GM12878 (cell line): ENCODE measurements around the gene CTNNA1.

ENCODE experiments used
- ATF2 ChIP-seq: IDR thresholded peaks from 2 replicates; pipeline ENCODE4 v1.6.1; 2012; ENCODE audit warnings: low read length, inconsistent platforms
- DPF2 ChIP-seq: fragments of 450-650 bp; IDR thresholded peaks from 2 replicates; pipeline ENCODE4 v1.6.1; 2017; ENCODE audit warnings: mild to moderate bottlenecking
- E2F4 ChIP-seq: IDR thresholded peaks from 2 replicates; pipeline ENCODE4 v1.6.1; 2012; ENCODE audit warnings: low read depth, low read length, improper control_type of control experiment
- ELK1 ChIP-seq: IDR thresholded peaks from 2 replicates; pipeline ENCODE4 v1.6.1; 2012; ENCODE audit warnings: low read depth, low read length, improper control_type of control experiment
- EP300 ChIP-seq, 2 experiments: fragments of 150-350 bp in 1 of 2; IDR thresholded peaks; 2 replicates each; pipeline ENCODE4 v1.6.1; 2011 to 2012; ENCODE audit warnings: low read depth in 2 of 2, low read length in 2 of 2, borderline replicate concordance in 1 of 2, improper control_type of control experiment in 1 of 2, inconsistent platforms in 1 of 2; ENCODE audit not compliant: control insufficient read depth in 1 of 2
- FOXM1 ChIP-seq: IDR thresholded peaks from 2 replicates; pipeline ENCODE4 v1.6.1; 2012; ENCODE audit warnings: low read depth, mild to moderate bottlenecking, inconsistent platforms, low read length, moderate library complexity
- GABPA ChIP-seq: IDR thresholded peaks from 2 replicates; pipeline ENCODE4 v1.6.1; 2014; ENCODE audit warnings: antibody characterized with exemption, low read depth, mild to moderate bottlenecking, inconsistent platforms
- MXI1 ChIP-seq: fragments of 150-350 bp; IDR thresholded peaks from 2 replicates; pipeline ENCODE4 v1.6.1; 2011; ENCODE audit warnings: low read depth, mild to moderate bottlenecking, inconsistent platforms, low read length, improper control_type of control experiment
- NBN ChIP-seq: fragments of 450-650 bp; IDR thresholded peaks from 2 replicates; pipeline ENCODE4 v1.6.1; 2016
- NFIC ChIP-seq: IDR thresholded peaks from 2 replicates; pipeline ENCODE4 v1.6.1; 2012; ENCODE audit warnings: low read depth, mild to moderate bottlenecking, inconsistent platforms, low read length, moderate library complexity
- SP1 ChIP-seq: IDR thresholded peaks from one replicate; pipeline ENCODE4 v1.6.1; 2011; ENCODE audit warnings: low read depth, low read length
- TAF1 ChIP-seq: IDR thresholded peaks from 2 replicates; pipeline ENCODE4 v1.6.1; 2011; ENCODE audit warnings: mild to moderate bottlenecking, low read depth, low read length, borderline replicate concordance
- TARDBP ChIP-seq: IDR thresholded peaks from 2 replicates; pipeline ENCODE4 v1.6.1; 2016; ENCODE audit warnings: borderline replicate concordance

- no peak for TF ChIP-seq NBN
- no peak for TF ChIP-seq TARDBP
- TF ChIP-seq ATF2 = no peak
- no peak for TF ChIP-seq DPF2
- no peak for TF ChIP-seq NFIC
- no peak for TF ChIP-seq E2F4
- no peak for TF ChIP-seq MXI1
- TF ChIP-seq TAF1 = no peak
- TF ChIP-seq SP1 = no peak
- no peak for TF ChIP-seq FOXM1
- no peak for TF ChIP-seq ELK1
- no peak for TF ChIP-seq GABPA
- no peak for TF ChIP-seq EP300 (IDR thresholded peaks at IDR 0.05; ENCODE audit: borderline replicate concordance in 1 of 2, control insufficient read depth in 1 of 2, low read depth in 2 of 2, low read length in 2 of 2)
Measured at GRCh38 chr5:138920181-138920580, 167.0 kb downstream of the CTNNA1 start.
